Small intestine (tissue), 7 donors: ENCODE results near the gene RSPH10B. TPM values are rescaled to one million over a fixed set of nuclear protein-coding genes. Genes with fewer than 3 reads are reported as not detected.
"Not testable (repeated sequence)": the region's sequence is repeated elsewhere in the genome, so short reads cannot be mapped to it uniquely, and the experiment has no call there.

ENCODE experiments used
- DNase-seq, 2 donors: peaks; one replicate each; pipeline versions ENCODE4 v3.0.0 to v3.0.0-alpha.2; 2013
- FAIRE-seq: peaks from 2 replicates; lab custom pipeline; 2012; peaks lifted over from hg19 to GRCh38; lab: Jason Lieb, UNC
- H3K27ac ChIP-seq, 3 donors: one replicate each; pipeline ENCODE4 v1.5.1; 2013; ENCODE audit warnings: low read length in 2 of 3, mild to moderate bottlenecking in 2 of 3, control low read depth in 1 of 3, inconsistent platforms in 1 of 3, low read depth in 1 of 3, moderate library complexity in 1 of 3
- H3K27me3 ChIP-seq, 3 donors: one replicate each; pipeline ENCODE4 v1.6.1; 2013; ENCODE audit warnings: low read length in 3 of 3, inconsistent platforms in 1 of 3; ENCODE audit not compliant: control insufficient read depth in 3 of 3, insufficient read depth in 3 of 3
- H3K36me3 ChIP-seq, 3 donors: one replicate each; pipeline ENCODE4 v1.6.1; 2013; ENCODE audit warnings: low read length in 3 of 3, inconsistent platforms in 1 of 3, low read depth in 1 of 3, mild to moderate bottlenecking in 1 of 3, moderate library complexity in 1 of 3; ENCODE audit not compliant: control insufficient read depth in 3 of 3, insufficient read depth in 2 of 3
- H3K4me1 ChIP-seq, 3 donors: one replicate each; pipeline ENCODE4 v1.6.1; 2013; ENCODE audit warnings: low read length in 2 of 3, inconsistent platforms in 1 of 3, low read depth in 1 of 3, mild to moderate bottlenecking in 1 of 3, moderate library complexity in 1 of 3; ENCODE audit not compliant: control insufficient read depth in 3 of 3, insufficient read depth in 2 of 3
- H3K4me3 ChIP-seq, 3 donors: one replicate each; pipeline ENCODE4 v1.5.1; 2013; ENCODE audit warnings: low read length in 3 of 3, control low read depth in 1 of 3, inconsistent platforms in 1 of 3, low read depth in 1 of 3, mild to moderate bottlenecking in 1 of 3, moderate library complexity in 1 of 3
- H3K9me3 ChIP-seq, 2 donors: one replicate each; pipeline ENCODE4 v1.6.1; 2013; ENCODE audit warnings: low read depth in 1 of 2, low read length in 1 of 2; ENCODE audit not compliant: control insufficient read depth in 2 of 2, insufficient read depth in 1 of 2
- WGBS, 3 donors: extraction: QIAGEN DNeasy Blood & Tissue Kit; methylation state at CpG; one replicate each; pipeline ENCODE4 v1.1.7; 2013; 5-methylcytosine and 5-hydroxymethylcytosine counted together
- polyA plus RNA-seq, 4 donors: library from polyadenylated mRNA; stranded (reverse) in 3 of 4; unstranded in 1 of 4; fragments of 200-250 nt in 3 of 4; fragments of 120-200 nt in 1 of 4; gene quantifications; one replicate each; pipeline versions ENCODE4 v1.2.1 to v1.2.3, GENCODE V29; 2013
- donor health status: healthy with polysubstance abuse.
- donor health status: control.
- donor health status: control.
- donor health status: Bipolar disorder and iron deficiency.
- donor health status: healthy.

RSPH10B gene
- polyA plus RNA-seq, 4 donors = 0.07 to 0.27 (median 0.19) TPM; not detected in 1

- not testable (repeated sequence) for H3K27me3 ChIP-seq, H3K4me3 ChIP-seq, H3K9me3 ChIP-seq, DNase-seq, H3K27ac ChIP-seq, H3K4me1 ChIP-seq, FAIRE-seq
- WGBS, 3 donors = 90 to 96% (median 96%) methylated on average over 6 of the region's 6 CpGs
- H3K36me3 ChIP-seq = peaks cover 0 to 28% (median 3%) of the 10 kb centered on the region in 3 donors
Observed at GRCh38 chr7:5908835-5909234, 61.7 kb downstream of the RSPH10B start.

- not testable (repeated sequence) for H3K9me3 ChIP-seq, H3K27ac ChIP-seq, H3K4me1 ChIP-seq, H3K27me3 ChIP-seq, H3K4me3 ChIP-seq, FAIRE-seq
- DNase-seq = peak; percentile 6 to 77
- WGBS, 3 donors = 43 to 75% (median 54%) methylated on average over 5 of the region's 5 CpGs
- H3K36me3 ChIP-seq = peaks cover 0 to 27% (median 2%) of the 10 kb centered on the region in 3 donors
Observed at GRCh38 chr7:5904726-5905125, 65.8 kb downstream of the RSPH10B start.

- H3K4me1 ChIP-seq, H3K27ac ChIP-seq, DNase-seq, FAIRE-seq, H3K9me3 ChIP-seq, H3K4me3 ChIP-seq, H3K27me3 ChIP-seq: not testable (repeated sequence)
- 59 to 91% (median 77%) methylated on average over 6 of the region's 6 CpGs for WGBS, 3 donors
- peaks cover 0 to 24% (median 2%) of the 10 kb centered on the region in 3 donors for H3K36me3 ChIP-seq
Observed at GRCh38 chr7:5903002-5903401, 67.5 kb downstream of the RSPH10B start.

- not testable (repeated sequence) for FAIRE-seq, H3K4me1 ChIP-seq, H3K27me3 ChIP-seq, H3K36me3 ChIP-seq, H3K9me3 ChIP-seq
- peak; percentile 66 to 84 for DNase-seq
- H3K27ac ChIP-seq = peak within 1 kb of the TSS in 2 of 3 donors; percentile 45 to 75
- 0 to 1% (median 1%) methylated on average over 12 to 25 of the region's 64 CpGs for WGBS, 3 donors
- peak within 1 kb of the TSS; percentile 23 to 44 (median 39) for H3K4me3 ChIP-seq
Observed at GRCh38 chr7:5898480-5899224, 71.8 kb downstream of the RSPH10B start, which contains the start of gene CCZ1. Gene CCZ1, plus strand, starts transcription at chr7:5898733. Its CDS starts 67 bp downstream, at chr7:5898800.

GRCh38 chr7:5897369-5897919, 73.0 kb downstream of the RSPH10B start:
- not testable (repeated sequence) for H3K27me3 ChIP-seq, H3K27ac ChIP-seq, H3K4me1 ChIP-seq, FAIRE-seq, H3K9me3 ChIP-seq, H3K4me3 ChIP-seq, H3K36me3 ChIP-seq
- 34 to 65% (median 60%) methylated on average over 5 to 12 of the region's 13 CpGs for WGBS, 3 donors
- DNase-seq = peak in 1 of 2 donors; percentile 25

- Histone ChIP-seq H3K9me3 (no peaks in the 10 kb centered on the region), H3K4me3 (no peak overlapping the region), H3K27ac (no peak overlapping the region), H3K4me1 (no peaks in the 10 kb centered on the region), H3K36me3 (no peaks in the 10 kb centered on the region), H3K27me3 (no peaks in the 10 kb centered on the region)
- DNase-seq (peak in 1 of 2 donors; percentile 31), FAIRE-seq (no peak)
- WGBS, 3 donors = 70 to 86% (median 82%) methylated on average over 9 of the region's 9 CpGs
Observed at GRCh38 chr7:5892498-5892897, 78.0 kb downstream of the RSPH10B start.

GRCh38 chr7:5890244-5890643, 80.2 kb downstream of the RSPH10B start:
- H3K4me3 ChIP-seq, H3K36me3 ChIP-seq, DNase-seq, H3K9me3 ChIP-seq, H3K4me1 ChIP-seq, H3K27me3 ChIP-seq, H3K27ac ChIP-seq, FAIRE-seq: not testable (repeated sequence)
- 77 to 91% (median 81%) methylated on average over 2 of the region's 2 CpGs for WGBS, 3 donors

GRCh38 chr7:5888021-5888420, 82.5 kb downstream of the RSPH10B start:
- not testable (repeated sequence) for DNase-seq, H3K36me3 ChIP-seq, H3K27me3 ChIP-seq, H3K9me3 ChIP-seq, H3K4me3 ChIP-seq, FAIRE-seq, H3K4me1 ChIP-seq, H3K27ac ChIP-seq
- WGBS, 3 donors = 74 to 87% (median 87%) methylated on average over 5 of the region's 5 CpGs
